RWPE1 (cell line): ENCODE results near the gene SORCS1.
A peak's percentile ranks its signal among the peaks of the same experiment; 100 is the strongest.

ENCODE experiments used
- CTCF ChIA-PET: fragments of 350-600 bp; sonication (Branson Sonifier 250); formaldehyde crosslinking; extraction: SDS; loops from one replicate; lab custom pipeline; 2021; lab: Yijun Ruan, JAX
- POLR2A ChIA-PET: fragments of 400-600 bp; formaldehyde crosslinking; extraction: SDS; loops from one replicate; lab custom pipeline; 2020; ENCODE audit warnings: antibody characterized with exemption; ENCODE audit not compliant: low non-redundant PET; lab: Yijun Ruan, JAX
- DNase-seq: peaks from one replicate; pipeline ENCODE4 v3.0.0; 2012; ENCODE audit warnings: low spot score
- H3K27ac ChIP-seq: fragments of 450-650 bp; 2 replicates; pipeline ENCODE4 v1.5.1; 2017
- CTCF ChIP-seq: fragments of 450-650 bp; conservative IDR thresholded peaks from 2 replicates; pipeline ENCODE4 v1.5.1; 2017; ENCODE audit warnings: low read depth, mild to moderate bottlenecking

SORCS1 gene

GRCh38 chr10:106728232-106728631 lies 436.3 kb downstream of the SORCS1 start:
- TF ChIP-seq CTCF, result no peak
- DNase-seq, result no peak
- no peak overlapping the region for H3K27ac ChIP-seq
- ChIA-PET CTCF (interaction anchor here (0.6 kb wide), 1 partner anchor 283 kb away, joined by 3 read pairs; no protein-coding TSS in a partner anchor), POLR2A (no interaction called here)

- ChIA-PET POLR2A (no interaction called here), CTCF (no interaction called here)
- DNase-seq, result no peak
- no peak for TF ChIP-seq CTCF
- H3K27ac ChIP-seq, result no peak overlapping the region
These were observed 437.3 kb downstream of the SORCS1 start for GRCh38 chr10:106727170-106727569.

GRCh38 chr10:106722524-106722923 lies 442.0 kb downstream of the SORCS1 start:
- ChIA-PET POLR2A (no interaction called here), CTCF (interaction anchor here (0.6 to 0.9 kb wide), 4 partner anchors 377 to 1200 kb away, joined by 3 read pairs; no protein-coding TSS in a partner anchor)
- H3K27ac ChIP-seq, result no peak overlapping the region
- TF ChIP-seq CTCF, result no peak
- DNase-seq, result peak; percentile 20

GRCh38 chr10:106720683-106721082 lies 443.8 kb downstream of the SORCS1 start:
- POLR2A ChIA-PET, result no interaction called here

GRCh38 chr10:106716381-106716780 lies 448.1 kb downstream of the SORCS1 start:
- no peak for TF ChIP-seq CTCF
- POLR2A ChIA-PET, result no interaction called here
- CTCF ChIA-PET, result interaction anchor here (0.6 kb wide), 1 partner anchor 1790 kb away, joined by 3 read pairs; no protein-coding TSS in a partner anchor

More at GRCh38 chr10:106720683-106721082, 443.8 kb downstream of the SORCS1 start:
- DNase-seq, result no peak
- H3K27ac ChIP-seq, result no peak overlapping the region
- CTCF ChIA-PET, result interaction anchor here (0.6 kb wide), 1 partner anchor 1875 kb away, joined by 4 read pairs; no protein-coding TSS in a partner anchor
- TF ChIP-seq CTCF, result no peak

GRCh38 chr10:106714734-106715555 lies 449.6 kb downstream of the SORCS1 start:
- TF ChIP-seq CTCF, result no peak
- POLR2A ChIA-PET, result no interaction called here
- H3K27ac ChIP-seq, result no peak overlapping the region
- no peak for DNase-seq
- CTCF ChIA-PET, result no interaction called here

More at GRCh38 chr10:106716381-106716780, 448.1 kb downstream of the SORCS1 start:
- H3K27ac ChIP-seq, result no peak overlapping the region
- DNase-seq, result no peak
